ENCODE results near the gene NBAS. TPM values are rescaled to one million over a fixed set of nuclear protein-coding genes. Genes with fewer than 3 reads are reported as not detected.

NBAS gene
- total and polyA plus RNA-seq, 9 of the 15 experiments (the other 6 are each of a cell fraction or from before 2014, with no cell fraction given): 15.3 to 94.4 (median 69.9) TPM

DNA sequence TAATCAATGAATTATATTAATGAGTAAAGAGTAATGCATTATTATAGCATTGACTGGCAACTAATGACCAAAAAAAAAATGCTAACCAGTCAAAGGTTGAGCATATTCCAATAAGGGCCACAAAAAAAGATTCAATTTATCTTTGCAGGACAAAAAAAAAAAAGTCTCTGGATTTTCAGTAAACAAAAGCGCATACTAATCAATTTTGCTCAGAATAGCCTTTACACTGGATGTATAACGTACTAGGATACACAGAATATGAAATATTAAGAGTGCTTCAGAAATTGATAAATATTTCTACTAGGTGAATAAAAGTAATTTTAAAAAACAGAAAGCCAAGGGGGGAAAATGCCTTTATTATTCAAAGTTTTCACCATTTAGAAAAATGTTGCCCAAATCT, 74.4 kb downstream of the NBAS start:
- ChIA-PET POLR2A (no interaction called here), CTCF (ENCODE audit: low intra/inter-chr PET ratio) (no interaction called here)
- 95% methylated on average over 2 of the region's 2 CpGs for WGBS (ENCODE audit: insufficient coverage, low coverage, missing lambda C conversion rate)

DNA sequence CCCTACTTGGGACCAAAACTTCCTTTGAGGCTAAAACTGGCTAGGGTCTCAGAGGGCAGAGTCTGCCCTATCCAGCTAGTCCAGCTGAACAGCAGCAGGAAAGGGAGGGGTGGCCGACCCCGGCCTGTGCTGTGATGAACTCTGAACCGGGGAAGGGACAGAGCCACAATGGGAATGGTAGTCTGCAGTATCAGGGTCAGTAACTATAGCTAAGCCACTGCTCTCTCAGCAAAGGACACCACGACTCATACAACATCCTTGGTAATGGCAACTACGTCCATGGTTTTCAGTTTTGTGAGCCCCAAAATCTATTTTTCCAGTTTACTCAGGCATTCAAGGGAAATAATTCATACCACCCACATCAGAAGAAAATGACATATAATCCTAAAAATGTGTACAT, 75.2 kb downstream of the NBAS start:
- peaks cover 93% of the 10 kb centered on the region for H3K36me3 ChIP-seq (ENCODE audit: control insufficient read depth, insufficient read depth, low read length)
- BruUV-seq (replicated peaks): no TSS peak
- no peak for FAIRE-seq
- ChIA-PET CTCF (ENCODE audit: low intra/inter-chr PET ratio) (no interaction called here), POLR2A (interaction anchor here (1.4 kb wide), 1 partner anchor 11 kb away, joined by 3 read pairs; no protein-coding TSS in a partner anchor)
- intact Hi-C loops (cut with micrococcal nuclease) (no loop called here), in situ Hi-C loops (cut with MboI) (no loop called here)
- H2AFZ ChIP-seq (ENCODE audit: low read depth, low read length): no peak overlapping the region
- H3K9ac ChIP-seq (ENCODE audit: insufficient read depth in 1 of 2, low read depth in 2 of 2, low read length in 2 of 2): no peak overlapping the region
- no peak for DNase-seq (ENCODE audit: extremely low read depth in 1 of 4, low spot score in 3 of 4)
- H3K4me3 ChIP-seq: no peak overlapping the region
- H3K27me3 ChIP-seq (ENCODE audit: control insufficient read depth in 2 of 2, insufficient read depth in 2 of 2, low read length in 2 of 2): no peaks in the 10 kb centered on the region
- no peaks in the 10 kb centered on the region for H3K9me1 ChIP-seq (ENCODE audit: control insufficient read depth, insufficient read depth, low read length)
- H3K27ac ChIP-seq (ENCODE audit: extremely low read depth, low read depth, low read length): no peak overlapping the region
- no peak for TF ChIP-seq ZNF584 (CRISPR knock-in tag; IDR thresholded peaks at IDR 0.05; ENCODE audit: low read depth)
- TF ChIP-seq ZNF445 (CRISPR knock-in tag; IDR thresholded peaks at IDR 0.05; ENCODE audit: low read depth): no peak
- no peak for TF ChIP-seq HMG20A (CRISPR knock-in tag; conservative IDR thresholded peaks at IDR 0.05)
- no peak for TF ChIP-seq ZNF23 (CRISPR knock-in tag; IDR thresholded peaks at IDR 0.05)
- no peak for TF ChIP-seq SIX5 (IDR thresholded peaks at IDR 0.05; ENCODE audit: borderline replicate concordance in 1 of 2, insufficient read depth in 1 of 2, low read depth in 1 of 2, low read length in 2 of 2)
- no peak for TF ChIP-seq RBM39 (optimal IDR thresholded peaks at IDR 0.05; ENCODE audit: low read depth, low read length)
- no peak for TF ChIP-seq DACH1 (IDR thresholded peaks at IDR 0.05; ENCODE audit: partially characterized antibody)
- TF ChIP-seq, protein P1, sequence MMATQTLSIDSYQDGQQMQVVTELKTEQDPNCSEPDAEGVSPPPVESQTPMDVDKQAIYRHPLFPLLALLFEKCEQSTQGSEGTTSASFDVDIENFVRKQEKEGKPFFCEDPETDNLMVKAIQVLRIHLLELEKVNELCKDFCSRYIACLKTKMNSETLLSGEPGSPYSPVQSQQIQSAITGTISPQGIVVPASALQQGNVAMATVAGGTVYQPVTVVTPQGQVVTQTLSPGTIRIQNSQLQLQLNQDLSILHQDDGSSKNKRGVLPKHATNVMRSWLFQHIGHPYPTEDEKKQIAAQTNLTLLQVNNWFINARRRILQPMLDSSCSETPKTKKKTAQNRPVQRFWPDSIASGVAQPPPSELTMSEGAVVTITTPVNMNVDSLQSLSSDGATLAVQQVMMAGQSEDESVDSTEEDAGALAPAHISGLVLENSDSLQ (IDR thresholded peaks at IDR 0.05): no peak
- TF ChIP-seq BACH1 (tag; IDR thresholded peaks at IDR 0.05): no peak
- H4K20me1 ChIP-seq (replicated peaks; ENCODE audit: control insufficient read depth, insufficient read depth, low read length): no peaks in the 10 kb centered on the region
- no peak; the same call in 2 of the 3 replicates for ATAC-seq
- WGBS (ENCODE audit: insufficient coverage, low coverage, missing lambda C conversion rate): 91% methylated on average over 5 of the region's 5 CpGs
- H3K4me2 ChIP-seq (ENCODE audit: insufficient read depth, low read length): no peak overlapping the region
- no peaks in the 10 kb centered on the region for H3K4me1 ChIP-seq (replicated peaks in 1 of 2; ENCODE audit: control insufficient read depth in 2 of 2, insufficient read depth in 2 of 2, low read length in 2 of 2)
- H3K9me3 ChIP-seq (replicated peaks; ENCODE audit: control insufficient read depth, insufficient read depth, low read depth, low read length): no peaks in the 10 kb centered on the region
- H3K79me2 ChIP-seq (ENCODE audit: control insufficient read depth, insufficient read depth, low read length): no peaks in the 10 kb centered on the region

More for the DNA sequence above, 74.4 kb downstream of the NBAS start:
- ATAC-seq: no peak
- H3K9ac ChIP-seq (ENCODE audit: insufficient read depth in 1 of 2, low read depth in 2 of 2, low read length in 2 of 2): no peak overlapping the region
- no peak overlapping the region for H3K4me2 ChIP-seq (ENCODE audit: insufficient read depth, low read length)
- TF ChIP-seq NONO (IDR thresholded peaks at IDR 0.05; ENCODE audit: low read depth in 2 of 2, low read length in 1 of 2) (no peak), MAFF (IDR thresholded peaks at IDR 0.05; ENCODE audit: low read length) (0 out of 2 replicates have a peak, but pooled peaks have one; percentile 4), ZNF316 (IDR thresholded peaks at IDR 0.05) (peak; percentile 65)
- H3K4me3 ChIP-seq: no peak overlapping the region
- H2AFZ ChIP-seq (ENCODE audit: low read depth, low read length): no peak overlapping the region
- H4K20me1 ChIP-seq (replicated peaks; ENCODE audit: control insufficient read depth, insufficient read depth, low read length): no peaks in the 10 kb centered on the region
- peaks cover 86% of the 10 kb centered on the region for H3K36me3 ChIP-seq (ENCODE audit: control insufficient read depth, insufficient read depth, low read length)
- H3K9me1 ChIP-seq (ENCODE audit: control insufficient read depth, insufficient read depth, low read length): no peaks in the 10 kb centered on the region
- no peak overlapping the region for H3K27ac ChIP-seq (ENCODE audit: extremely low read depth, low read depth, low read length)
- in situ Hi-C loops (cut with MboI) (no loop called here), intact Hi-C loops (cut with micrococcal nuclease) (no loop called here)
- DNase-seq (ENCODE audit: extremely low read depth in 1 of 4, low spot score in 3 of 4): no peak
- BruUV-seq (replicated peaks): no TSS peak
- H3K4me1 ChIP-seq (replicated peaks in 1 of 2; ENCODE audit: control insufficient read depth in 2 of 2, insufficient read depth in 2 of 2, low read length in 2 of 2): no peaks in the 10 kb centered on the region
- no peak for FAIRE-seq
- no peaks in the 10 kb centered on the region for H3K9me3 ChIP-seq (replicated peaks; ENCODE audit: control insufficient read depth, insufficient read depth, low read depth, low read length)
- H3K79me2 ChIP-seq (ENCODE audit: control insufficient read depth, insufficient read depth, low read length): no peaks in the 10 kb centered on the region
- H3K27me3 ChIP-seq (ENCODE audit: control insufficient read depth in 2 of 2, insufficient read depth in 2 of 2, low read length in 2 of 2): no peaks in the 10 kb centered on the region

Measured in K562 (cell line).